Body of pancreas (tissue), 4 donors: ENCODE measurements around the gene IER5L.

ENCODE experiments used
- POLR2A ChIP-seq, 3 donors: fragments of 450-650 bp; IDR thresholded peaks; one replicate each; pipeline ENCODE4 v1.6.1; 2016; ENCODE audit warnings: antibody characterized with exemption in 3 of 3, mild to moderate bottlenecking in 2 of 3
- TF ChIP-seq, protein P1 (sequence below), 7 experiments: fragments of 450-650 bp in 4 of 7; fragments of 200-600 bp in 3 of 7; sonication (generic) in 3 of 7; IDR thresholded peaks; one replicate each; pipeline ENCODE4 v1.5.1; 2016 to 2019; ENCODE audit warnings: antibody characterized with exemption in 7 of 7

DNA sequence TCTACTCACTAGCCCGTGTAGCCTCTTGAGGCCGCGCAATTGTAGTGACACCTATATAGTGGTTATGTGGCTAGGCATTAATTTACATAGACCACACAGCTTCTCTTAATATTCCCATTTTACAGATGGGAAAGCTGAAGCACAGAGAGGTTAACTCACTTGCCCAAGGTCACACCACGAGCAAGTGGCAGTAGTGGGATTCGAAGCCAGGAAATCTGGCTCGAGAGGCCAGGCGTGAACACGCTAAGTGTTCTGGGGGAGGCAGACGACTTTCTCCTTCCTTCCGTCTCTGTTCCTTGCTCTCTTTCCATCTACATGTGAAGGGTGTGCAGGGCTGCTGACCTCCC, 49.8 kb upstream of the IER5L start:
- TF ChIP-seq, protein P1, sequence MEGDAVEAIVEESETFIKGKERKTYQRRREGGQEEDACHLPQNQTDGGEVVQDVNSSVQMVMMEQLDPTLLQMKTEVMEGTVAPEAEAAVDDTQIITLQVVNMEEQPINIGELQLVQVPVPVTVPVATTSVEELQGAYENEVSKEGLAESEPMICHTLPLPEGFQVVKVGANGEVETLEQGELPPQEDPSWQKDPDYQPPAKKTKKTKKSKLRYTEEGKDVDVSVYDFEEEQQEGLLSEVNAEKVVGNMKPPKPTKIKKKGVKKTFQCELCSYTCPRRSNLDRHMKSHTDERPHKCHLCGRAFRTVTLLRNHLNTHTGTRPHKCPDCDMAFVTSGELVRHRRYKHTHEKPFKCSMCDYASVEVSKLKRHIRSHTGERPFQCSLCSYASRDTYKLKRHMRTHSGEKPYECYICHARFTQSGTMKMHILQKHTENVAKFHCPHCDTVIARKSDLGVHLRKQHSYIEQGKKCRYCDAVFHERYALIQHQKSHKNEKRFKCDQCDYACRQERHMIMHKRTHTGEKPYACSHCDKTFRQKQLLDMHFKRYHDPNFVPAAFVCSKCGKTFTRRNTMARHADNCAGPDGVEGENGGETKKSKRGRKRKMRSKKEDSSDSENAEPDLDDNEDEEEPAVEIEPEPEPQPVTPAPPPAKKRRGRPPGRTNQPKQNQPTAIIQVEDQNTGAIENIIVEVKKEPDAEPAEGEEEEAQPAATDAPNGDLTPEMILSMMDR (IDR thresholded peaks at IDR 0.05), result no peak
- TF ChIP-seq POLR2A (IDR thresholded peaks at IDR 0.05), result no peak
